ENCODE measurements around the gene ATAT1. TPM values are rescaled to one million over a fixed set of nuclear protein-coding genes. Genes with fewer than 3 reads are reported as not detected.
A peak's percentile ranks its signal among the peaks of the same experiment; 100 is the strongest.

Gene ATAT1
- total and polyA plus RNA-seq, 10 donors = 2.4 to 9.7 (median 7.3) TPM

- Histone ChIP-seq H3K9me3 (no peaks in the 10 kb centered on the region), H3K27ac (peak overlapping the region in 1 of 8 donors; percentile 3), H3K4me3 (no peak overlapping the region), H3K4me1 (peaks cover 12 to 29% (median 20%) of the 10 kb centered on the region in 6 donors), H3K27me3 (replicated peaks in 1 of 7) (no peaks in the 10 kb centered on the region), H3K36me3 (peaks cover 9 to 72% (median 52%) of the 10 kb centered on the region in 6 donors)
- intact Hi-C loops (cut with DNase I; ENCODE audit: low total_unique reads) = no loop called here
- 71 to 88% (median 81%) methylated on average over 12 of the region's 12 CpGs for WGBS, 5 donors
- no peak for DNase-seq
- TF ChIP-seq POLR2A (IDR thresholded peaks at IDR 0.05) (no peak), POLR2AphosphoS5 (IDR thresholded peaks at IDR 0.05) (no peak), CTCF (IDR thresholded peaks at IDR 0.05 in 8 of 11, conservative IDR thresholded peaks at IDR 0.05 in 3 of 11) (no peak)
These were observed 24.5 kb downstream of the ATAT1 start for GRCh38 chr6:30651143-30651542.

GRCh38 chr6:30654798-30655742 is 28.4 kb downstream of the ATAT1 start:
- TF ChIP-seq POLR2A (IDR thresholded peaks at IDR 0.05) (no peak), POLR2AphosphoS5 (IDR thresholded peaks at IDR 0.05) (no peak), CTCF (IDR thresholded peaks at IDR 0.05 in 8 of 11, conservative IDR thresholded peaks at IDR 0.05 in 3 of 11) (no peak)
- H3K4me1 ChIP-seq = peaks cover 0 to 13% (median 0%) of the 10 kb centered on the region in 6 donors
- no peak overlapping the region for H3K27ac ChIP-seq
- no peaks in the 10 kb centered on the region for H3K9me3 ChIP-seq
- DNase-seq = no peak
- intact Hi-C loops (cut with DNase I; ENCODE audit: low total_unique reads) = no loop called here
- WGBS, 5 donors = 90 to 95% (median 92%) methylated on average over 19 of the region's 19 CpGs
- peaks cover 9 to 100% (median 88%) of the 10 kb centered on the region in 6 donors for H3K36me3 ChIP-seq
- H3K27me3 ChIP-seq (replicated peaks in 1 of 7) = no peaks in the 10 kb centered on the region
- no peak overlapping the region for H3K4me3 ChIP-seq

GRCh38 chr6:30655743-30656094 is 29.0 kb downstream of the ATAT1 start:
- Histone ChIP-seq H3K4me3 (no peak overlapping the region), H3K4me1 (peaks cover 0 to 13% (median 0%) of the 10 kb centered on the region in 6 donors), H3K36me3 (peaks cover 9 to 100% (median 93%) of the 10 kb centered on the region in 6 donors), H3K27me3 (replicated peaks in 1 of 7) (no peaks in the 10 kb centered on the region), H3K27ac (no peak overlapping the region), H3K9me3 (no peaks in the 10 kb centered on the region)
- 88 to 98% (median 94%) methylated on average over 3 of the region's 3 CpGs for WGBS, 5 donors
- TF ChIP-seq POLR2AphosphoS5 (IDR thresholded peaks at IDR 0.05) (no peak), CTCF (IDR thresholded peaks at IDR 0.05 in 8 of 11, conservative IDR thresholded peaks at IDR 0.05 in 3 of 11) (no peak), POLR2A (IDR thresholded peaks at IDR 0.05) (no peak)
- intact Hi-C loops (cut with DNase I; ENCODE audit: low total_unique reads) = no loop called here
- DNase-seq = no peak

- Histone ChIP-seq H3K27ac (peak overlapping the region in 1 of 8 donors; percentile 5), H3K4me1 (peaks cover 0 to 13% (median 0%) of the 10 kb centered on the region in 6 donors), H3K4me3 (no peak overlapping the region), H3K27me3 (replicated peaks in 1 of 7) (no peaks in the 10 kb centered on the region), H3K9me3 (no peaks in the 10 kb centered on the region), H3K36me3 (peaks cover 9 to 100% (median 93%) of the 10 kb centered on the region in 6 donors)
- WGBS, 5 donors = 50 to 84% (median 60%) methylated on average over 7 of the region's 7 CpGs
- intact Hi-C loops (cut with DNase I; ENCODE audit: low total_unique reads) = no loop called here
- DNase-seq = no peak
- peak in 1 of 3 donors; percentile 11 for TF ChIP-seq POLR2AphosphoS5 (IDR thresholded peaks at IDR 0.05)
- TF ChIP-seq POLR2A (IDR thresholded peaks at IDR 0.05) = no peak
These were observed 29.8 kb downstream of the ATAT1 start for GRCh38 chr6:30656513-30656912.

All from spleen (tissue), 11 donors.